ENCODE data around the gene SMARCD2.

DNA sequence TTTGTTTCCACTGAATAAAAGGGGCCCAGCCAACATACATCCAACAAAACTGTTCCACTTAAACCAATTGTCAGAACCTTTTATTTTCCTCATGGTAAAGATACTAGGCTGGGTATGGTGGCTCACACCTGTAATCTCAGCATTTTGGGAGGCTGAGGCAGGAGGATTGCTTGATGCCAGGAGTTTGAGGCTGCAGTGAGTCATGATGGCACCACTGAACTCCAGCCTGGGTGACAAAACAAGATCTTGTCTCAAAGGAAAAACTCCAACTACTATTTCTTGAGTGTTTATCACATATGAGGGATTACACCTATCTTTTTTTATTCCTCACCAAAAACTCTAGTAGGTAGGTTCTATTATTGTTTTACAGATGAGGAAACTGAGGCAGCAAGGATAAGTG lies 19.9 kb downstream of the SMARCD2 start:
- TF ChIP-seq, protein P1, sequence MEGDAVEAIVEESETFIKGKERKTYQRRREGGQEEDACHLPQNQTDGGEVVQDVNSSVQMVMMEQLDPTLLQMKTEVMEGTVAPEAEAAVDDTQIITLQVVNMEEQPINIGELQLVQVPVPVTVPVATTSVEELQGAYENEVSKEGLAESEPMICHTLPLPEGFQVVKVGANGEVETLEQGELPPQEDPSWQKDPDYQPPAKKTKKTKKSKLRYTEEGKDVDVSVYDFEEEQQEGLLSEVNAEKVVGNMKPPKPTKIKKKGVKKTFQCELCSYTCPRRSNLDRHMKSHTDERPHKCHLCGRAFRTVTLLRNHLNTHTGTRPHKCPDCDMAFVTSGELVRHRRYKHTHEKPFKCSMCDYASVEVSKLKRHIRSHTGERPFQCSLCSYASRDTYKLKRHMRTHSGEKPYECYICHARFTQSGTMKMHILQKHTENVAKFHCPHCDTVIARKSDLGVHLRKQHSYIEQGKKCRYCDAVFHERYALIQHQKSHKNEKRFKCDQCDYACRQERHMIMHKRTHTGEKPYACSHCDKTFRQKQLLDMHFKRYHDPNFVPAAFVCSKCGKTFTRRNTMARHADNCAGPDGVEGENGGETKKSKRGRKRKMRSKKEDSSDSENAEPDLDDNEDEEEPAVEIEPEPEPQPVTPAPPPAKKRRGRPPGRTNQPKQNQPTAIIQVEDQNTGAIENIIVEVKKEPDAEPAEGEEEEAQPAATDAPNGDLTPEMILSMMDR (conservative IDR thresholded peaks at IDR 0.05; ENCODE audit: low read length), result no peak
- no peak for TF ChIP-seq EZH2phosphoT487 (IDR thresholded peaks at IDR 0.05; ENCODE audit: borderline replicate concordance)

All from Loucy (cell line).